Adipocyte (in vitro differentiated cells): ENCODE measurements around the gene GMPPB.

Experiments used
- DNase-seq: peaks from one replicate; pipeline ENCODE4 v3.0.0-alpha.2; 2015; ENCODE audit warnings: low read depth
- H3K27me3 ChIP-seq: replicated peaks from 2 replicates; pipeline ENCODE4 v1.7.0; 2013; ENCODE audit warnings: mild to moderate bottlenecking, low read length, moderate library complexity; ENCODE audit not compliant: control insufficient read depth, insufficient read depth
- H3K36me3 ChIP-seq: 2 replicates; pipeline ENCODE4 v1.7.0; 2013; ENCODE audit warnings: low read length, mild to moderate bottlenecking, moderate library complexity; ENCODE audit not compliant: control insufficient read depth, insufficient read depth, severe bottlenecking
- H3K4me1 ChIP-seq: 2 replicates; pipeline ENCODE4 v1.7.0; 2013; ENCODE audit warnings: mild to moderate bottlenecking, low read length, moderate library complexity; ENCODE audit not compliant: control insufficient read depth, insufficient read depth
- H3K4me3 ChIP-seq: 2 replicates; pipeline ENCODE4 v1.7.0; 2013; ENCODE audit warnings: mild to moderate bottlenecking, low read length, moderate library complexity
- H3K9ac ChIP-seq: 2 replicates; pipeline ENCODE4 v1.7.0; 2013; ENCODE audit warnings: mild to moderate bottlenecking, low read length, moderate library complexity
- H3K9me3 ChIP-seq: 2 replicates; pipeline ENCODE4 v1.7.0; 2013; ENCODE audit warnings: mild to moderate bottlenecking, low read length, moderate library complexity; ENCODE audit not compliant: control insufficient read depth

Gene GMPPB

GRCh38 chr3:49727924-49728361, 4.2 kb upstream of the GMPPB start:
- no peaks in the 10 kb centered on the region for H3K27me3 ChIP-seq
- H3K4me1 ChIP-seq, result peaks cover 10% of the 10 kb centered on the region
- no peak overlapping the region for H3K9ac ChIP-seq
- H3K4me3 ChIP-seq, result no peak overlapping the region
- DNase-seq, result no peak
- peaks cover 51% of the 10 kb centered on the region for H3K36me3 ChIP-seq
- H3K9me3 ChIP-seq, result no peaks in the 10 kb centered on the region

GRCh38 chr3:49727154-49727923, 3.6 kb upstream of the GMPPB start:
- peaks cover 49% of the 10 kb centered on the region for H3K36me3 ChIP-seq
- no peak overlapping the region for H3K9ac ChIP-seq
- DNase-seq, result no peak

GRCh38 chr3:49725906-49726681, 2.3 kb upstream of the GMPPB start:
- Histone ChIP-seq H3K9ac (no peak overlapping the region), H3K27me3 (no peaks in the 10 kb centered on the region), H3K9me3 (no peaks in the 10 kb centered on the region), H3K4me3 (no peak overlapping the region), H3K36me3 (peaks cover 51% of the 10 kb centered on the region), H3K4me1 (peaks cover 20% of the 10 kb centered on the region)
- DNase-seq, result no peak

More at GRCh38 chr3:49727154-49727923, 3.6 kb upstream of the GMPPB start:
- Histone ChIP-seq H3K4me3 (no peak overlapping the region), H3K27me3 (no peaks in the 10 kb centered on the region), H3K4me1 (peaks cover 16% of the 10 kb centered on the region), H3K9me3 (no peaks in the 10 kb centered on the region)

- Histone ChIP-seq H3K9me3 (no peaks in the 10 kb centered on the region), H3K4me3 (peak overlapping the region; percentile 99), H3K9ac (peak overlapping the region; percentile 99), H3K36me3 (peaks cover 48% of the 10 kb centered on the region), H3K4me1 (peaks cover 23% of the 10 kb centered on the region), H3K27me3 (no peaks in the 10 kb centered on the region)
- DNase-seq, result no peak
These were observed 835 bp upstream of the GMPPB start for GRCh38 chr3:49724586-49724985.

- Histone ChIP-seq H3K4me1 (peaks cover 33% of the 10 kb centered on the region), H3K36me3 (peaks cover 43% of the 10 kb centered on the region), H3K4me3 (peak overlapping the region; percentile 99), H3K9me3 (no peaks in the 10 kb centered on the region), H3K27me3 (no peaks in the 10 kb centered on the region), H3K9ac (peak overlapping the region; percentile 99)
- peak; percentile 72 for DNase-seq
These were observed 489 bp downstream of the GMPPB start for GRCh38 chr3:49723296-49723627.

GRCh38 chr3:49722896-49723295, 855 bp downstream of the GMPPB start:
- peak overlapping the region; percentile 99 for H3K9ac ChIP-seq
- no peak for DNase-seq
- H3K4me3 ChIP-seq, result peak overlapping the region; percentile 99
- no peaks in the 10 kb centered on the region for H3K27me3 ChIP-seq
- peaks cover 33% of the 10 kb centered on the region for H3K4me1 ChIP-seq
- no peaks in the 10 kb centered on the region for H3K9me3 ChIP-seq
- peaks cover 39% of the 10 kb centered on the region for H3K36me3 ChIP-seq

- Histone ChIP-seq H3K9ac (peak overlapping the region; percentile 99), H3K4me1 (peaks cover 33% of the 10 kb centered on the region), H3K9me3 (no peaks in the 10 kb centered on the region), H3K27me3 (no peaks in the 10 kb centered on the region), H3K4me3 (peak overlapping the region; percentile 99), H3K36me3 (peaks cover 31% of the 10 kb centered on the region)
- DNase-seq, result no peak
These were observed 1.6 kb downstream of the GMPPB start for GRCh38 chr3:49721896-49722781.

GRCh38 chr3:49721596-49721895, 2.2 kb downstream of the GMPPB start:
- Histone ChIP-seq H3K36me3 (peaks cover 26% of the 10 kb centered on the region), H3K27me3 (no peaks in the 10 kb centered on the region), H3K9me3 (no peaks in the 10 kb centered on the region), H3K9ac (no peak overlapping the region), H3K4me1 (peaks cover 33% of the 10 kb centered on the region), H3K4me3 (no peak overlapping the region)
- no peak for DNase-seq

GRCh38 chr3:49720855-49721595, 2.7 kb downstream of the GMPPB start:
- no peaks in the 10 kb centered on the region for H3K9me3 ChIP-seq
- no peaks in the 10 kb centered on the region for H3K27me3 ChIP-seq
- H3K36me3 ChIP-seq, result peaks cover 24% of the 10 kb centered on the region
- peaks cover 33% of the 10 kb centered on the region for H3K4me1 ChIP-seq
- H3K4me3 ChIP-seq, result no peak overlapping the region
- no peak for DNase-seq
- H3K9ac ChIP-seq, result no peak overlapping the region

- peak; percentile 98 for DNase-seq
- Histone ChIP-seq H3K9me3 (no peaks in the 10 kb centered on the region), H3K4me1 (peaks cover 28% of the 10 kb centered on the region), H3K4me3 (peak within 1 kb of the TSS; percentile 77), H3K27me3 (no peaks in the 10 kb centered on the region), H3K9ac (peak within 1 kb of the TSS; percentile 33), H3K36me3 (peaks cover 29% of the 10 kb centered on the region)
These were observed 4.4 kb downstream of the GMPPB start, which contains the start of gene AMIGO3 for GRCh38 chr3:49719214-49719884. AMIGO3 (minus strand) TSS chr3:49719684; CDS start chr3:49719465, 219 bp downstream.
